Tibial nerve (tissue), 4 donors: ENCODE measurements around the gene MYO1C. TPM values are rescaled to one million over a fixed set of nuclear protein-coding genes. Genes with fewer than 3 reads are reported as not detected.
"Not testable (repeated sequence)": the region's sequence is repeated elsewhere in the genome, so short reads cannot be mapped to it uniquely, and the experiment has no call there.

ENCODE experiments used
- DNase-seq, 2 donors: peaks; one replicate each; pipeline ENCODE4 v3.0.0-alpha.2; 2019; ENCODE audit warnings: low spot score in 2 of 2
- H3K27ac ChIP-seq, 4 donors: fragments of 200-600 bp; sonication (generic) in 3 of 4; one replicate each; pipeline ENCODE4 v1.5.1; 2017 to 2019; ENCODE audit warnings: mild to moderate bottlenecking in 1 of 4
- H3K27me3 ChIP-seq, 2 donors: fragments of 200-600 bp; sonication (generic) in 1 of 2; one replicate each; pipeline versions ENCODE4 v1.5.1 to v1.6.0; 2017 to 2019
- H3K36me3 ChIP-seq, 3 donors: fragments of 200-600 bp; sonication (generic); one replicate each; pipeline ENCODE4 v1.5.1; 2018 to 2019
- H3K4me1 ChIP-seq, 4 donors: fragments of 200-600 bp; sonication (generic) in 3 of 4; one replicate each; pipeline ENCODE4 v1.5.1; 2017 to 2019
- H3K4me3 ChIP-seq, 4 donors: fragments of 200-600 bp; sonication (generic) in 3 of 4; one replicate each; pipeline ENCODE4 v1.5.1; 2017 to 2019; ENCODE audit warnings: mild to moderate bottlenecking in 1 of 4, moderate library complexity in 1 of 4
- H3K9me3 ChIP-seq, 4 donors: fragments of 200-600 bp; sonication (generic) in 3 of 4; one replicate each; pipeline ENCODE4 v1.5.1; 2017 to 2019
- CTCF ChIP-seq, 5 experiments: fragments of 200-600 bp in 3 of 5; fragments of 450-650 bp in 2 of 5; sonication (generic) in 3 of 5; IDR thresholded peaks; one replicate each; pipeline ENCODE4 v1.5.1; 2016 to 2019; ENCODE audit warnings: antibody characterized with exemption in 5 of 5, mild to moderate bottlenecking in 3 of 5, moderate library complexity in 2 of 5
- EP300 ChIP-seq, 2 donors: sonication (generic); formaldehyde crosslinking; IDR thresholded peaks; one replicate each; pipeline ENCODE4 v1.6.1; 2017; ENCODE audit warnings: antibody characterized with exemption in 2 of 2, mild to moderate bottlenecking in 1 of 2
- POLR2A ChIP-seq, 2 donors: fragments of 450-650 bp; IDR thresholded peaks; one replicate each; pipeline ENCODE4 v1.6.1; 2017; ENCODE audit warnings: antibody characterized with exemption in 2 of 2, mild to moderate bottlenecking in 2 of 2, moderate library complexity in 2 of 2
- WGBS, 2 donors: methylation state at CpG; one replicate each; pipeline ENCODE4 v1.1.5; 2018; 5-methylcytosine and 5-hydroxymethylcytosine counted together
- total RNA-seq, 4 donors: library from RNA; depleted of rRNA; stranded (reverse); fragments of >200 nt; gene quantifications; one replicate each; pipeline ENCODE4 v1.1.0, GENCODE V29; 2016

Gene MYO1C
- total RNA-seq, 4 donors from 2014 or later = 184 to 305 (median 226) TPM

- H3K36me3 ChIP-seq = peaks cover 0 to 3% (median 0%) of the 10 kb centered on the region in 3 donors
- 89 to 94% methylated on average over 5 of the region's 5 CpGs for WGBS, 2 donors
- no peak overlapping the region for H3K27ac ChIP-seq
- no peaks in the 10 kb centered on the region for H3K9me3 ChIP-seq
- H3K4me1 ChIP-seq = peaks cover 0 to 67% (median 16%) of the 10 kb centered on the region in 4 donors
- no peaks in the 10 kb centered on the region for H3K27me3 ChIP-seq
- TF ChIP-seq CTCF (IDR thresholded peaks at IDR 0.05) = no peak
- no peak for TF ChIP-seq POLR2A (IDR thresholded peaks at IDR 0.05)
- no peak for TF ChIP-seq EP300 (IDR thresholded peaks at IDR 0.05)
- H3K4me3 ChIP-seq = no peak overlapping the region
- DNase-seq = no peak
Observed at GRCh38 chr17:1449412-1449967, 43.0 kb downstream of the MYO1C start.

- TF ChIP-seq POLR2A (IDR thresholded peaks at IDR 0.05) = no peak
- TF ChIP-seq EP300 (IDR thresholded peaks at IDR 0.05) = no peak
- TF ChIP-seq CTCF (IDR thresholded peaks at IDR 0.05) = no peak
- Histone ChIP-seq H3K4me1 (peaks cover 0 to 47% (median 0%) of the 10 kb centered on the region in 4 donors), H3K9me3 (no peaks in the 10 kb centered on the region), H3K36me3 (peaks cover 0 to 7% (median 0%) of the 10 kb centered on the region in 3 donors), H3K27me3 (no peaks in the 10 kb centered on the region), H3K4me3 (no peak overlapping the region), H3K27ac (no peak overlapping the region)
- no peak for DNase-seq
- 72% methylated on average over 7 of the region's 7 CpGs for whole genome bisulfite sequencing, 2 donors
Observed at GRCh38 chr17:1447052-1447451, 45.4 kb downstream of the MYO1C start.

GRCh38 chr17:1446201-1446600 lies 46.3 kb downstream of the MYO1C start:
- TF ChIP-seq POLR2A (IDR thresholded peaks at IDR 0.05) = no peak
- no peak for TF ChIP-seq CTCF (IDR thresholded peaks at IDR 0.05)
- no peak for TF ChIP-seq EP300 (IDR thresholded peaks at IDR 0.05)
- Histone ChIP-seq H3K36me3 (peaks cover 0 to 9% (median 0%) of the 10 kb centered on the region in 3 donors), H3K4me1 (peaks cover 0 to 39% (median 0%) of the 10 kb centered on the region in 4 donors), H3K4me3 (no peak overlapping the region), H3K9me3 (no peaks in the 10 kb centered on the region), H3K27ac (no peak overlapping the region), H3K27me3 (no peaks in the 10 kb centered on the region)
- WGBS, 2 donors = 91 to 92% methylated on average over 12 of the region's 12 CpGs
- DNase-seq = no peak

GRCh38 chr17:1445695-1446094 lies 46.8 kb downstream of the MYO1C start:
- not testable (repeated sequence) for DNase-seq, H3K27ac ChIP-seq, H3K27me3 ChIP-seq, H3K9me3 ChIP-seq, H3K4me3 ChIP-seq
- peaks cover 0 to 14% (median 0%) of the 10 kb centered on the region in 3 donors for H3K36me3 ChIP-seq
- 94 to 97% methylated on average over 4 of the region's 4 CpGs for WGBS, 2 donors
- H3K4me1 ChIP-seq = peaks cover 0 to 39% (median 0%) of the 10 kb centered on the region in 4 donors

- H3K27ac ChIP-seq, DNase-seq, H3K4me3 ChIP-seq, H3K27me3 ChIP-seq, H3K9me3 ChIP-seq: not testable (repeated sequence)
- peaks cover 0 to 19% (median 0%) of the 10 kb centered on the region in 3 donors for H3K36me3 ChIP-seq
- WGBS, 2 donors = 93 to 97% methylated on average over 6 of the region's 6 CpGs
- H3K4me1 ChIP-seq = peaks cover 0 to 29% (median 6%) of the 10 kb centered on the region in 4 donors
Observed at GRCh38 chr17:1442721-1443120, 49.8 kb downstream of the MYO1C start.

- 97% methylated on average over 4 of the region's 4 CpGs for WGBS, 2 donors
- Histone ChIP-seq H3K36me3 (peaks cover 0 to 22% (median 0%) of the 10 kb centered on the region in 3 donors), H3K27ac (no peak overlapping the region), H3K4me1 (peaks cover 0 to 29% (median 6%) of the 10 kb centered on the region in 4 donors), H3K27me3 (no peaks in the 10 kb centered on the region), H3K4me3 (no peak overlapping the region), H3K9me3 (no peaks in the 10 kb centered on the region)
- DNase-seq = no peak
- no peak for TF ChIP-seq EP300 (IDR thresholded peaks at IDR 0.05)
- TF ChIP-seq CTCF (IDR thresholded peaks at IDR 0.05) = no peak
- no peak for TF ChIP-seq POLR2A (IDR thresholded peaks at IDR 0.05)
Observed at GRCh38 chr17:1442187-1442586, 50.3 kb downstream of the MYO1C start.
